Measurements from ENCODE around the gene HOXD10. TPM values are rescaled to one million over a fixed set of nuclear protein-coding genes. Genes with fewer than 3 reads are reported as not detected.
A peak's percentile ranks its signal among the peaks of the same experiment; 100 is the strongest.

Gene HOXD10
- total and polyA plus RNA-seq, 2 of the 13 experiments (the other 11 are each of a cell fraction or from before 2014, with no cell fraction given), result not detected

DNA sequence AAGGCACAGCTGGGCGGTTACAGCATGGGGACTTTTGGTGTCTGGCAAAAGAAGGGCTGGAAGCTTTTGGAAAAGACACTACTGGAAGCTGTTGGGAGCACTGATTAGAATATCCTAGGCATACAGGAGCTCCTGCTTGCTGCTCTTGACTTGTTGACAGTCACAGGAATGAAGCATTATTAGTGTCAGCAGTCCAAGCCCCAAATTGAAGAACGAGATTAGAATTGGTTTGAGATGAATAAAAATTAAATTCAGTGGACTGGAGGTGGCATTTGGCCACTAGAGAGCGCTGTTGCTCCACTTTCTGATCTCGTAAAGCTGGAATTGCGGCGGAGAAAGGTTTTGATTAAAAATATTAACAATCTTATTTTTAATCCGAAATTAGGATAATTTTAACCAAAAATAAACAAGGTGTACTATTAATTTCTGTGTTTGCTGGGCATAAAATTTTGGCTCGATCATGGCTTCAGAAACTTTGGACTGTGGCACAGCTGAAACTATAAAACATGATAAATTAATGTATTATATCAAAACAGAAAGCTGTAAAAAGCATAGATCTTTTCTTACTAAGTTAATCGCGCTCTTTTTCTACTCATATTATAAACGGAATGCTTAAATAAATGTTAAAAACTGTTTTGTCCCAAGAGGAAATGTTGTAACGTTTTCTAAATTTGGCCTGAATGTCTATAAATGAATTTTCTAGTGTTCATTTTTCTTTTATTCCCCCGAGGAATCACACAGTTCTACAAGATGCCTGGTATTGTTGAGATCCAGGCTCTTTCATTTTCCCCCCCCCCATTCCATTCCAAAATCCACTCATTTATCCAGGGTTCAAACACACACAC, 10.6 kb downstream of the HOXD10 start (continued):
- TF ChIP-seq ZNF468 (CRISPR knock-in tag; IDR thresholded peaks at IDR 0.05), result no peak
- TF ChIP-seq STAG1 (CRISPR knock-in tag; IDR thresholded peaks at IDR 0.05), result peak; percentile 97
- TF ChIP-seq CENPT (CRISPR knock-in tag; IDR thresholded peaks at IDR 0.05; ENCODE audit: low read depth), result no peak
- TF ChIP-seq ZNF335 (CRISPR knock-in tag; IDR thresholded peaks at IDR 0.05), result no peak
- TF ChIP-seq, protein P1, sequence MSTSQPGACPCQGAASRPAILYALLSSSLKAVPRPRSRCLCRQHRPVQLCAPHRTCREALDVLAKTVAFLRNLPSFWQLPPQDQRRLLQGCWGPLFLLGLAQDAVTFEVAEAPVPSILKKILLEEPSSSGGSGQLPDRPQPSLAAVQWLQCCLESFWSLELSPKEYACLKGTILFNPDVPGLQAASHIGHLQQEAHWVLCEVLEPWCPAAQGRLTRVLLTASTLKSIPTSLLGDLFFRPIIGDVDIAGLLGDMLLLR (CRISPR knock-in tag; IDR thresholded peaks at IDR 0.05), result no peak
- TF ChIP-seq, protein P2, sequence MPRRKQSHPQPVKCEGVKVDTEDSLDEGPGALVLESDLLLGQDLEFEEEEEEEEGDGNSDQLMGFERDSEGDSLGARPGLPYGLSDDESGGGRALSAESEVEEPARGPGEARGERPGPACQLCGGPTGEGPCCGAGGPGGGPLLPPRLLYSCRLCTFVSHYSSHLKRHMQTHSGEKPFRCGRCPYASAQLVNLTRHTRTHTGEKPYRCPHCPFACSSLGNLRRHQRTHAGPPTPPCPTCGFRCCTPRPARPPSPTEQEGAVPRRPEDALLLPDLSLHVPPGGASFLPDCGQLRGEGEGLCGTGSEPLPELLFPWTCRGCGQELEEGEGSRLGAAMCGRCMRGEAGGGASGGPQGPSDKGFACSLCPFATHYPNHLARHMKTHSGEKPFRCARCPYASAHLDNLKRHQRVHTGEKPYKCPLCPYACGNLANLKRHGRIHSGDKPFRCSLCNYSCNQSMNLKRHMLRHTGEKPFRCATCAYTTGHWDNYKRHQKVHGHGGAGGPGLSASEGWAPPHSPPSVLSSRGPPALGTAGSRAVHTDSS (CRISPR knock-in tag; conservative IDR thresholded peaks at IDR 0.05), result no peak
- TF ChIP-seq, protein P3, sequence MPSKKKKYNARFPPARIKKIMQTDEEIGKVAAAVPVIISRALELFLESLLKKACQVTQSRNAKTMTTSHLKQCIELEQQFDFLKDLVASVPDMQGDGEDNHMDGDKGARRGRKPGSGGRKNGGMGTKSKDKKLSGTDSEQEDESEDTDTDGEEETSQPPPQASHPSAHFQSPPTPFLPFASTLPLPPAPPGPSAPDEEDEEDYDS (CRISPR knock-in tag; IDR thresholded peaks at IDR 0.05), result no peak
- TF ChIP-seq, protein P4, sequence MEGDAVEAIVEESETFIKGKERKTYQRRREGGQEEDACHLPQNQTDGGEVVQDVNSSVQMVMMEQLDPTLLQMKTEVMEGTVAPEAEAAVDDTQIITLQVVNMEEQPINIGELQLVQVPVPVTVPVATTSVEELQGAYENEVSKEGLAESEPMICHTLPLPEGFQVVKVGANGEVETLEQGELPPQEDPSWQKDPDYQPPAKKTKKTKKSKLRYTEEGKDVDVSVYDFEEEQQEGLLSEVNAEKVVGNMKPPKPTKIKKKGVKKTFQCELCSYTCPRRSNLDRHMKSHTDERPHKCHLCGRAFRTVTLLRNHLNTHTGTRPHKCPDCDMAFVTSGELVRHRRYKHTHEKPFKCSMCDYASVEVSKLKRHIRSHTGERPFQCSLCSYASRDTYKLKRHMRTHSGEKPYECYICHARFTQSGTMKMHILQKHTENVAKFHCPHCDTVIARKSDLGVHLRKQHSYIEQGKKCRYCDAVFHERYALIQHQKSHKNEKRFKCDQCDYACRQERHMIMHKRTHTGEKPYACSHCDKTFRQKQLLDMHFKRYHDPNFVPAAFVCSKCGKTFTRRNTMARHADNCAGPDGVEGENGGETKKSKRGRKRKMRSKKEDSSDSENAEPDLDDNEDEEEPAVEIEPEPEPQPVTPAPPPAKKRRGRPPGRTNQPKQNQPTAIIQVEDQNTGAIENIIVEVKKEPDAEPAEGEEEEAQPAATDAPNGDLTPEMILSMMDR (CRISPR knock-in tag; IDR thresholded peaks at IDR 0.05), result peak; percentile 79
- TF ChIP-seq SIN3A (IDR thresholded peaks at IDR 0.05; ENCODE audit: borderline replicate concordance, low read depth, low read length), result no peak
- TF ChIP-seq ZFP36 (IDR thresholded peaks at IDR 0.05; ENCODE audit: borderline replicate concordance, low read depth, low read length, partially characterized antibody), result peak; percentile 56
- TF ChIP-seq, protein P5, sequence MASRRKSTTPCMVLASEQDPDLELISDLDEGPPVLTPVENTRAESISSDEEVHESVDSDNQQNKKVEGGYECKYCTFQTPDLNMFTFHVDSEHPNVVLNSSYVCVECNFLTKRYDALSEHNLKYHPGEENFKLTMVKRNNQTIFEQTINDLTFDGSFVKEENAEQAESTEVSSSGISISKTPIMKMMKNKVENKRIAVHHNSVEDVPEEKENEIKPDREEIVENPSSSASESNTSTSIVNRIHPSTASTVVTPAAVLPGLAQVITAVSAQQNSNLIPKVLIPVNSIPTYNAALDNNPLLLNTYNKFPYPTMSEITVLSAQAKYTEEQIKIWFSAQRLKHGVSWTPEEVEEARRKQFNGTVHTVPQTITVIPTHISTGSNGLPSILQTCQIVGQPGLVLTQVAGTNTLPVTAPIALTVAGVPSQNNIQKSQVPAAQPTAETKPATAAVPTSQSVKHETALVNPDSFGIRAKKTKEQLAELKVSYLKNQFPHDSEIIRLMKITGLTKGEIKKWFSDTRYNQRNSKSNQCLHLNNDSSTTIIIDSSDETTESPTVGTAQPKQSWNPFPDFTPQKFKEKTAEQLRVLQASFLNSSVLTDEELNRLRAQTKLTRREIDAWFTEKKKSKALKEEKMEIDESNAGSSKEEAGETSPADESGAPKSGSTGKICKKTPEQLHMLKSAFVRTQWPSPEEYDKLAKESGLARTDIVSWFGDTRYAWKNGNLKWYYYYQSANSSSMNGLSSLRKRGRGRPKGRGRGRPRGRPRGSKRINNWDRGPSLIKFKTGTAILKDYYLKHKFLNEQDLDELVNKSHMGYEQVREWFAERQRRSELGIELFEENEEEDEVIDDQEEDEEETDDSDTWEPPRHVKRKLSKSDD (CRISPR knock-in tag; IDR thresholded peaks at IDR 0.05; ENCODE audit: low read depth), result no peak
- TF ChIP-seq, protein P6, sequence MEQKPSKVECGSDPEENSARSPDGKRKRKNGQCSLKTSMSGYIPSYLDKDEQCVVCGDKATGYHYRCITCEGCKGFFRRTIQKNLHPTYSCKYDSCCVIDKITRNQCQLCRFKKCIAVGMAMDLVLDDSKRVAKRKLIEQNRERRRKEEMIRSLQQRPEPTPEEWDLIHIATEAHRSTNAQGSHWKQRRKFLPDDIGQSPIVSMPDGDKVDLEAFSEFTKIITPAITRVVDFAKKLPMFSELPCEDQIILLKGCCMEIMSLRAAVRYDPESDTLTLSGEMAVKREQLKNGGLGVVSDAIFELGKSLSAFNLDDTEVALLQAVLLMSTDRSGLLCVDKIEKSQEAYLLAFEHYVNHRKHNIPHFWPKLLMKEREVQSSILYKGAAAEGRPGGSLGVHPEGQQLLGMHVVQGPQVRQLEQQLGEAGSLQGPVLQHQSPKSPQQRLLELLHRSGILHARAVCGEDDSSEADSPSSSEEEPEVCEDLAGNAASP (CRISPR knock-in tag; IDR thresholded peaks at IDR 0.05; ENCODE audit: borderline replicate concordance), result no peak
- TF ChIP-seq, protein P7, sequence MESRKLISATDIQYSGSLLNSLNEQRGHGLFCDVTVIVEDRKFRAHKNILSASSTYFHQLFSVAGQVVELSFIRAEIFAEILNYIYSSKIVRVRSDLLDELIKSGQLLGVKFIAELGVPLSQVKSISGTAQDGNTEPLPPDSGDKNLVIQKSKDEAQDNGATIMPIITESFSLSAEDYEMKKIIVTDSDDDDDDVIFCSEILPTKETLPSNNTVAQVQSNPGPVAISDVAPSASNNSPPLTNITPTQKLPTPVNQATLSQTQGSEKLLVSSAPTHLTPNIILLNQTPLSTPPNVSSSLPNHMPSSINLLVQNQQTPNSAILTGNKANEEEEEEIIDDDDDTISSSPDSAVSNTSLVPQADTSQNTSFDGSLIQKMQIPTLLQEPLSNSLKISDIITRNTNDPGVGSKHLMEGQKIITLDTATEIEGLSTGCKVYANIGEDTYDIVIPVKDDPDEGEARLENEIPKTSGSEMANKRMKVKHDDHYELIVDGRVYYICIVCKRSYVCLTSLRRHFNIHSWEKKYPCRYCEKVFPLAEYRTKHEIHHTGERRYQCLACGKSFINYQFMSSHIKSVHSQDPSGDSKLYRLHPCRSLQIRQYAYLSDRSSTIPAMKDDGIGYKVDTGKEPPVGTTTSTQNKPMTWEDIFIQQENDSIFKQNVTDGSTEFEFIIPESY (CRISPR knock-in tag; IDR thresholded peaks at IDR 0.05), result no peak

Measured in HepG2 (cell line).